ENCODE data around the gene SELL.

GRCh38 chr1:169701261-169702005, 10.0 kb downstream of the SELL start:
- TF ChIP-seq CTCF (IDR thresholded peaks at IDR 0.05; ENCODE audit: insufficient read depth, low read length, poor library complexity, severe bottlenecking) (no peak), EZH2phosphoT487 (conservative IDR thresholded peaks at IDR 0.05; ENCODE audit: low read length) (no peak)

All from SU-DHL-6 (cell line).